SKM-1 (cell line): Measurements from ENCODE around the gene TTLL10.

Source experiments
- DNase-seq: peaks from one replicate; lab custom pipeline; 2025; ENCODE audit not compliant: unreplicated experiment; lab: John Stamatoyannopoulos, UW

Gene TTLL10, protein sequence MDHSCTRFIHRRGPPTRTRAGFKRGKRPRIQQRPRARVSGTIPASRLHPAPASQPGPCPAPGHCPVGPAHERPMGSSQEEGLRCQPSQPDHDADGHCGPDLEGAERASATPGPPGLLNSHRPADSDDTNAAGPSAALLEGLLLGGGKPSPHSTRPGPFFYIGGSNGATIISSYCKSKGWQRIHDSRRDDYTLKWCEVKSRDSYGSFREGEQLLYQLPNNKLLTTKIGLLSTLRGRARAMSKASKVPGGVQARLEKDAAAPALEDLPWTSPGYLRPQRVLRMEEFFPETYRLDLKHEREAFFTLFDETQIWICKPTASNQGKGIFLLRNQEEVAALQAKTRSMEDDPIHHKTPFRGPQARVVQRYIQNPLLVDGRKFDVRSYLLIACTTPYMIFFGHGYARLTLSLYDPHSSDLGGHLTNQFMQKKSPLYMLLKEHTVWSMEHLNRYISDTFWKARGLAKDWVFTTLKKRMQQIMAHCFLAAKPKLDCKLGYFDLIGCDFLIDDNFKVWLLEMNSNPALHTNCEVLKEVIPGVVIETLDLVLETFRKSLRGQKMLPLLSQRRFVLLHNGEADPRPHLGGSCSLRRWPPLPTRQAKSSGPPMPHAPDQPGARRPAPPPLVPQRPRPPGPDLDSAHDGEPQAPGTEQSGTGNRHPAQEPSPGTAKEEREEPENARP

DNA sequence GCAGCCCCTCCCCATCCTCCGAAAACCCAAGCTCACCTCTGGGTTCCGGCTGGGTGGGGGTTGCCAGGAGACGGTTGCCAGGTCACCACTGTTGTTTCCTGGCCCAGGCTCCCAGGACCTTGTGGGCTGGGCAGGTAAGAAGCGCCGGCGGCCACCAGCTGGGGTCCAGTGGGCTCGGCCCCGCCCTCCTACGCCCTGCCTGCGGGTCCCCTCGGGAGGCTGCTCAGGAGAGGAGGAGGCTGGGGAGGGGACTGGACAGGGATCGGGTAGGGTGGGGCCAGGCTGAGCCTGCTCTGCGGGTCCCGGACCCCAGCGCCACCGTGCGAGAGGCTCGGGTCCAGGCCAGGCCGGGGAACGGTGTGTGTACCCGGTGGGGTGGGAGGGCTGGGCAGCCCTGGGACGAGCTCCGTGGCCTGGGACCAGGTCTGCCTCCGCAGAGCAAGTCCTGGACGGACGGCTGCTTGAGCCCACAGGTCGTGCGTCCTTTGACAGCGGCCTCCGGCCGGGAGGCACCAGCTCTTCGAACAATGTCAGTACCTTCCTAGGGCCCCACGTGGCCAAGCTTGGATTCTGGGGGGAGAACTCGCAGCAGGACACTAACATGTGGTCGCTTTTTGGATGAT, at the start of gene TTLL10:
TTLL10 (plus strand) TSS at position 88 of the 623 bp plus-strand sequence. CDS start 5,336 bp downstream, outside the sequence.
- no peak for DNase-seq

DNA sequence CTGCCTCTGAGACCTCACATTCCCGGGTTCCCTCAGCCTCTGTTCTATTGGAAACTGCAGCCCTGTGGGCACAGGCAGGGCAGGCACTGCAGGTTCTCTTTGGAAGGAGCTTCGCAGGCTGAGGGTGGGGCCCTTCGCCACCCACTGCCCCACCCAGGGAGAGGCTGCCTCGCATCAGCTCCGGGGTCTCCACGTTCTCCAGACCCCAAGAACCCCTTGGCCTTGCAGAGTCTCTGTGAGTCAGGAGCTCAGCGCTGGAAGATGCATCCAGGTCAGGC, 49.2 kb upstream of the TTLL10 start:
- DNase-seq = no peak

DNA sequence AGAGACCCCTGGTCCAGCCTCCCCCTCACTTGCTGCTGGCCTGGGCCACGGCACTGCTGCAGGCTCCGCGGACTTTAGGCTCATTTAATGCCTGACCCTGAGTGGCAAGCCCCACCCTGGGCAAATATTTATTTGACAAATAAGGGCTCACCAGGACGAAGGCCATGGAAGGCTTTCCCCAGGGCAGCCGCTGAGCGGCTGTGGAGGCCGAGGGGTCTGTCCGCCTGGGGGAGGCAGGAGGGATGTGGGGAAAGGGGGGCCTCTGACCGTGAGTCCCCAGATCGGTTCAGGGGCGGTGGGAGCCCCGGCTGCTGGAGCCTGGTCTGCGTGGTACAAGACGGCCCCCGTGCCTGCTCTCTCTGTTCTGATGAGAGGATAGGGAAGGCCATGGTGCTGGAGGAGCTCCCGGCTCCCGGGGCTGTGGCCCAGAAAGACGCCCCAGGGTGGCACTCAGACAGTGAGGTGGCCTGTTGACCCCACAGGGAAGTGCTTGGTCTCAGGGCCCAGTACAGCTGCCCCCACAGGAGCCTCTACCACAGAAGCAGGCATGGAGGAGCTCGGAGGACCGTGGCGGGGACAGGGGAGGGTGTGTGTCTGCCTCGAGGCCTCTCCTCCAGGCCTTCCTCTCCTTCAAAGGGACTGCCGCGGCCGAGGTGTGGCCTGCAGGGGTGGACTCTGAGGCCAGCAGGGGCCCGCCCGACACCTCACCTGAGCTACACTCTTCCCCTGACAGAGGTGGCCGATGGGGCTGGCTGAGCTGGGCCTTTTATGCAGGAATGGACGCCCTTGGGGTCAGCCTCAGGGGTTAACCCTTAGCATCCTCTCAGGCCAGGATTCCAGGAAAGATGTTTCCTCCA, 48.7 kb upstream of the TTLL10 start:
- DNase-seq = no peak

DNA sequence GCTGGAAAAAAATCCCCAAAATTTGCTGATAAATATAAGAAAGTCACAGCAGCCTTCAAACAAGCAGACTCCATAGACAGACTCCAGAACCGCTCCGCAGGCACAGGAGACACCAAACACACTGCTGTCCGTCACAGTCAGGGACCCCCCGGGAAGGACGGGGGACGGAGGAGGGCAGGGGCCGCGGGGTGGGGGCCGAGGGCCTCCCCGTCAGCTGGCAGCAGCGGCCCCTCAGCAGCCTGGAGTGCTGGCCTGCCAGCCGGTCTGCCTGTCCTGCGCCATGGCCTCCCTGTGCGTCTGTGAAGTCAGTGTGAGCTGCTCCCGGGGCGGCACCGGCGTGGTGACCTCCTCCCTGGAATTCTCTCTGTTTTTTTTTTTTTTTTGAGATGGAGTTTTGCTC, 47.7 kb upstream of the TTLL10 start:
- no peak for DNase-seq

DNA sequence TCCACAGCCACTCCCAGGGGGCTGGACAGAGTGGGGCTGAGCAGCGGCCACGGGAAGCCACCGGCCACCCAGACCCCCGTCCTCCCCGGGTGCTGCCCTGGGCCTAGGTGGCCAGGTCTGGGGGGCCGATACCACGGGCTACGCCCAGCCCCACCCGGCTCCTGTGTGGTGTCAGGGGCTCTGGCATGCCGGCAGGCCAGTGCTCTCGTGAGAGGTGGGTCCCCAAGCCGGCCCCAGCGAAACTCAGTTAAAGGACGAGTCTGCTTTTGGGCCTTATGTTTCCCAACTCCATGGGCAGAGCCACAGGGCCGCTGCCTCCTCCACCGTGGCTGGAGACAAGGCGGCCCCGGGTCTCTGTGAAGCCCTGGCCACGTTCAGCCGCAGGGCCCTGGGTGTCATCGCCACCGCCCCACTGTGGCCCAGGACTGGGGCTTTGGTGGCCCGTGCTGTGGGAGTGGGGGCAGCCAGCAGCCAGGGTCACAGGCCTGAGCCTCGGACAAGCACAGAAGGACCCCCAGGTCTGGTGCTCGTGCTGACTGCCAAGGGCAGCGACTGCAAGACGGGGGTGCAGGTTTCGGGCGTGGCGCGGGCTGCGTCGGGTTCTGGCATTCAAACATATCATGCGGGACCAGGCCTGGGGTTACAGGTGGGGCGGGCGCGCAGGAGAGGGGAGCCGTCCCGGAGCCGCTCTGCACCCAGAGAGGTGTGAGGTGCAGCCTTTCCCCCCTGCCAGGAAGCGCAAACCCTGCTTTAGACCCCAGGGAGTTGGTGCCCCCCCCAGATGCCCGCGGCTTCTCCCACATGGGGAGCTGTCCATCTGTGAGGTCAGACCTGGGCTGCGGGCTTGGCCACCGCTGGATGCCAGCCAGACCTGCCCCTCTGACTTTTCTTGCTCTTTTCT, 45.9 kb upstream of the TTLL10 start:
- no peak for DNase-seq

DNA sequence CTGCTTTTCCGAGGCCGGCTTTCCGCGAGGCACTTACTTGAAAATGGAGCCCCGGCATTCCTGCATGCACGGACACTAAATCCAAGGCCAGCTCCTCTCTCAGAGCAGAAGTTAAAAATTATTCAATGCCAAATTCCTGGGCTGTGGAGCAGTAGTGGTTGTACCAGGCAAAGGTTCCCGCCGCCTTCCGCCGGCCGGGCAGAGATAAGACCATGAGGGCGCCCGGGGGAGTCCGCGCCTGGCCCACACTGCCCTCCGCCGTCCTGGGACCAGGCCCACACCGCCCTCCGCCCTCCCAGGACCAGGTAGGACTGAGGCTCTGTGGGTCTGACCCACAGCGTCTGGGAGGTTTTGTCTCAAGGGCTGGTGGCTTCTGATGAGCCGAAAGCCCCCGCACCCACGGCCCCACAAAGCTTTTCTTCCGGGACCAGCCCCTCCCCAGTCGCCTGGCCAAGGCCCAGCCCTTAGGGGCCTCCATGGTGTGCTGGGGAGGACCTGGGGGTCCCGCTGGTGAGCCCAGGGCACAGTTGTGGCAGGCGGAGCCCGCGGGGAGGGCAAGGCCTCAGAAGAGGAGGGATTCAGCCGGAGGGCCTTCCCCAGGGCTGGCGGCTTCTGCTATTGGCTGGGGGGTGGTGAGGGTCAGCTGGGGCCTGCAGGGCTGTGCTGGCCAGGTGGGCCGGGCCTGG, 45.1 kb upstream of the TTLL10 start:
- no peak for DNase-seq

DNA sequence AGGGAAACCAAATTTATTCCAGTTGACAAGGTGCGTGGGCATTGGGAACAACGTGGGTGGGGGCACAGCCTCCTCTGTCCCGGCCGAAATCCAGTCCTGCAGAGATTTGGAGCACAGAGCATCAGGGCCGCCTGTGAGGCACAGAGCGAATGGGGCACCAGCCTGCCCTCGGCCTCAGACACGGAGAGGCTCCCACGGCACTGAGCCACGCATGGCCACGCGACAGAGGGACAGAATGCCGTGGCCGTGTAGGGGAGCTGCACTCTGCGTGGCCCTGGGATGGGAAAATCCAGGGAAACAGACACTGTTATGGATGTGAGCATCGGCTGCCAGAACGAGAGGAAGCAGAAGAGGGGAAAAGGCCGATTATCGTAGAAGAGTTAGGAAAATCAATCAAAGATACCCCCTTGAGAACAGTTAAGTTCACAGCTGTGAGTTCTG, 44.3 kb upstream of the TTLL10 start:
- DNase-seq = no peak

DNA sequence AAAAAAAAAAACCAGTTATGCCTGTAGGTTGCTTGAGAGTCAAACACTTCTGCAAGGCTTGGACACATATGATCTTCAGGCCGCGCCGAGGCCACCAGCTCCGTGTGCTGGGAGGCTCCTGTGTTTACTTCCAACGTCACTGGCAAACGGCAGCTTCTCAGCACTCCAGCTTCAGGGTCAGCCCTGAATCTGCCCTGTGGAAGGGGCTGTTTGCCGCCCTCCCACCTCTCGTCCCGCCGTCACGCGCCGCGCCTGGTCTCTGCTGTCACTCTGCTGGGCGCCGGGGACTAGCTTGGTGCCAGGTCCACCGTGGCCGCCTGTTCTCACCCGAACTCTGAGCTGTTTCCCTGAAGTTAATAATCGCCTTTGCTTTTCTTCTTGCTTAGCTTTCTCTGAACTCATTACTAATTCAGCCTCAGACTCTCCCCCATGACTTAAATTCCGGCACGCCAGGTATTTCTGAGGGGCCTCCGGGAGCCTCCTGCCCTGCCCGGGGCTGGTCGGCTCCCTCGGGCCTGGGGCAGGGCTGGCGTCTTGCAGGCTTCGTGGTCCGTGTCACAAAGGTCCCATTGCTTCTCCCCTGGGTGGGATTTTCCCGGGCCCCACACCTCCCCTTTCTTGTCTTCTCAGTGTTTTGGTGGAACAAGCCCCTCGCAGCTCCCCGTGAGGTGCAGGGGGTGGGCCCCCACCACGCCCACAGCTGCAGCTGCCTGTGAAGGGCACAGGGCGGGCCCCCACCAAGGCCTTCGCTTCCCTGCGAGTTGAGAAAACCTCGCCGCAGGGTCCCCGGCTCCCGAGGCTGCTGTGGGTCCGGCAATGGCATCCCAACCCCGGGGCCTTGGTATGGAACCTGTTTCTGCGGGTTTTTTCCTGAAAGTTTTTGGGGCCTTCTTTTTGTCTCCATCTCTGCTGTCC, 43.2 kb upstream of the TTLL10 start:
- DNase-seq = no peak

DNA sequence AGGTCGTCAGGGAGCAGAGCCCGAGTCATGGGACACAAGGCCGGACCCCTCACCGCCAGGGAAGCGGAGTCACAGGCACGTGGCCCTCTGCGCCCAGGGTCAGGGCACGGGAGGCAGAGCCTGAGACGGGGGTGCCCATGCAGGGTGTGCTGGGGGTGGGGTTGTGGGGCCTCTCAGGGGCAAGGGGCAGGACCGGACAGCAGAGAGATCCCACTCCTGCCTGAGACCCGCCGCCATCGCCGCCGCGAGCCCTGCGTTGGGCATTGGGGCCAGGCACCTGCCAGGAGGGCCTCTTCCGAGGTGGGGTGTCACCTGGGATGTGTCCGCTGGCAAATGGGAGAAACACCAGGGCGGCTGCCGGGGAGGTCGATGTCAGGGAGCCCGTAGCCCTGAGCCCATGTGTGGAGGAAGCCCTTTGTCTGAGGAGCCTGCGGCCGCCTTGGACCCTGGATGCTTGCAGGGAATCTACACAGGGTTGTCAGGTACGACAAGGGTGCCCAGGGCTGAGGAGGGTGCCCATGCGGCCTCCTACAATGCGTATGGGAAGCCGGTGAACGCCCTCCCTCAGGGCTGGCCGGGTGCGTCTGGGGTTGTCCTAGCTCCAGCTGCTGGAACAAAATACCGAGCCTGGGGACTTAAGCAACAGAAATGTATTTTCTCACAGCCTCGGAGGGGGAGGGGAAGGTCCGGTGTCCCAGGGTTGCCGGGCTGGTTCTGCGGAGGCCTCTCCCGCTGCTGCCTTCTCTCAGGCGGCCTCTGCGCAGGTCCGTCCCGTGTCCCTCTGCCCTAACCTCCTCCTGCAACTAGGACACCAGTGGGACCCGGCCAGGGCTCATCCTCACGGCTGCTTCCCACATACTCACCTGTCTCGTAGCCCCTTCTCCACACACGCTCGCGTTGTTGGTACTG, 41.4 kb upstream of the TTLL10 start:
- no peak for DNase-seq

DNA sequence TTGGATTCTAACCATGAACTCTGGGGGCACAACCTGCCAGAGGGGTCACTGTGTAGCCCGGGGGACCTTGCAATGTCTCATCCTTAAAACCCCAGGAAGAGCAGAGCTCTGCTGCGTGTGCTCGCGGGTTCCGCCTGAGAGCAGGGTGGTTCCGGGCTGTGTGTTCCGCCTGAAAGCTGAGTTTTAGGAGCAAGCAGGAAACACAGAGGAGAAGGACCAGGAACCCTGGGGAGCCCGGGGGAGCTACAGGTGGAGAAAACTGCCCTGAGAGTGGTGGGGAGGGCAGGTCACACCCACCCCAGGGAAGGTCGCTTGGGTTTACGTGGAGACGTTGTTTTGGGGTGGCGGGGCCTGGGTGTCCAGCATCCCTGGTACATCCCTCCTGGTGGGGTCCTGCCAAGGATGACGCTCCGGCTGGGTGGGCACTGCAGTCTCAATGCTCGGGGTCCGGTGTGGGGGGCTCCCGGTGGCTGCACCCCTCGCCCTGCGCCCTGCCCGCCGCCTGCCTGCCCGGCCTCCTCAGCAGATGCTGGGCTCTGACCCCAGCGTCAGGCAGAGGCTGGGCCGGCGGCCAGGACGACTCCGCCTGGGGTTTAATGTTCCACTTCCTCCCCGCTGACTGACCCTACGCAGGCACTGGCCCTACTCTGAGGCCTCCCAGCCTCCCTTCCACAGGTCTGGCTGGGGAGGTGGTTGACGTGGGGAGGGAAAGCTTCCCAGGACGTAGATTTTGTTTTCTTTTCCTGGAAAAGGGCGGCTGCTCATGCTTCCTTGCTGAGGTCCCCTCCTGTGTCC, 40.5 kb upstream of the TTLL10 start:
- no peak for DNase-seq

DNA sequence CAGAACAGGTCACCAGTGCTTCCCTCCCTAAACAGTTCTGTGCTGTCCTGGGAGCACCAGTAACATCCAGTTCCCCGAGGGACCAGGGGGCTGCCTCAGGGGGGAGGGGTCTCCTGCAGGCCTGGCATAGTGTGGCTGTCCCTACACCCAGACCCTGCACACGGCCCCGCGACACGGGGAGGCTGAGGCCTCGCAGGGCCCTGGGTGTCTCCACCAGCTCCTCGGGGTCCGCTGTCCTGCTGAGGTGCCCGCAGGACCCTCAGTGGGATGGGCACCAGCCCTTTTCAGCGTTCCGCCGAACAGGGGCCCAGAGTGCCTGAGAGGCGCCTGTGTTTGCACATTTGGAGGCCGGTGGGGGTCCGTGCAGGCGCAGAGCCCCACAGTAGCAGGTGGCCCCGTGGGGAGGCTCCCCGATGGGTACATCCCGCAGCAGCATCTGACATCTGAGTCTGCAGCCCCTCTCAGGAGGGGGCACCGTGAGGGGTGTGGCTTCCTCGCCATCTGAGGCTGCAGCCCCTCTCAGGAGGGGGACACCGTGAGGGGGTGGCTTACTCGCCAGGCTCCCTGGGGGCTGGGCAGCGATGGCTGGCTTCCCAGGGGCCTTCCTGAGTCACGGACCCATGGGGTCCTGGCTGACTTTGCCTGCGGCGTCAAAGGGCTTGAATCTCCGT, 39.2 kb upstream of the TTLL10 start:
- no peak for DNase-seq

DNA sequence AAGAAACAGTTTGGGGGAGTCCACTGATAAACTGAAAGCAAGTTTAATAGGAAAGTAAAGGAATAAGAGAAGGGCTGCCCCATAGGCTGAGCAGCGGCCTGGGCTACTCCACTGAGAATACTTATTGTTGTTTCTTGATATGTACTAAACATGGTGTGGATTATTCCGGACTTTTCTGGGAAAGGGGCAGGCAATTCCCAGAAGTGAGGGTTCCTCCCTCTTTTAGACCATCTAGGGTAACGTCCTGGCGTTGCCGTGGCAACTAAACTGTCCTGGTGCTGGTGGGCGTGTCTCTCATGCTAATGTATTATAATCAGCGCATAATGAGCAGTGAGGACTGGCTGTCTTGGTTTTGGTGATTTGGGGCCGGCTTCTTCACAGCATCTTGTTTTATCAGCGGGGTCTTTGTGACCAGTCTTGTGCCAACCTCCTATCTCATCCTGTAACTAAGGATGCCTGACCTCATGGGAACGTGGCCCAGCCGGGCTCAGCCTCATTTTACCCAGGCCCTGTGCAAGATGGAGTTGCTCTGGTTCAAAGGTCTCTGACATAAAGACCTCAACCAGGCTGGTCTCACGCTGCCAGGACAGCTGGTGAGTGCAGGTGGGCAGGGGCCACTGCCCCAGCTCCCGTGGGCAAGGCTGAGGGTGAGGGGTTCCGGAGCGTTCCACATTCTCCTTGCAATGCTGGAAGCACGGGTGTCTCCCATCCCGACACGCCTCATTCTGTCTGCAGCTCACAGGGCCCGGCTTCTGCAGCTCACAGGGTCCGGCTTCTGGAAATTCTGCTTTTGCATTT, 38.1 kb upstream of the TTLL10 start:
- no peak for DNase-seq

DNA sequence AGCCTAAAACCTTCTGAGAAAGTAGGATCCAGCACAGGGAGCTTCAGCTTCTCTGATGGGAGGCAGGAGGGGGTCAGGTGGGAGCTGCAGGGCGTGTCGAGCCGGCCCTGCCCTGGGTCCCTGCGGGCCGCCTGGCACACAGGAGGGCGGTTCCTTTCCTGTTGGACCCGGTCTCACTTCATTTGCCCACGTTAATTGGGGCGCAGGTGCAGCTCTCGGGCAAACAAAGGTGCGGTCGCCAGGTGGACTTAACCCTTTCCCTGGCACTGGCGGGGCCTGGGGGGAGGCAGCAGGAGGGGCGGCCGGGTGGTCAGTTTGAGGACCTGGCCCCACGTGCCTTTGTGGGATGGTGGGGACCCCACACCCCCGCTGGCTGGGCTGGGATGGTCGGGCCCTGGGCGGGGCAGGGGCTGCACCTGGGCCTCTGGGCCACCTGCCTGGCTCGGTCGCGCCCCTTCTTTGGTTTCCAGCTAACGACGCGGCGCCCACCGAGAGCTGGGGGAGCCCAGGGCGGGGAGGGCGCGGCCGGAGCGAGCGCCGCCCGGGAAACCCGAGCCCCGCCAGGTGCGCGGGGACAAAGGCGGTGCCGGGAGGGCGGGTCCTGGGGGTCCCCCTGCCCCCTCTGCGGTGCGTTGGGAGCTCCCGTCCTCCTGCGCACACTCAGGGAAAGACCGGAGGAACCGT, 37.0 kb upstream of the TTLL10 start:
- DNase-seq = no peak

DNA sequence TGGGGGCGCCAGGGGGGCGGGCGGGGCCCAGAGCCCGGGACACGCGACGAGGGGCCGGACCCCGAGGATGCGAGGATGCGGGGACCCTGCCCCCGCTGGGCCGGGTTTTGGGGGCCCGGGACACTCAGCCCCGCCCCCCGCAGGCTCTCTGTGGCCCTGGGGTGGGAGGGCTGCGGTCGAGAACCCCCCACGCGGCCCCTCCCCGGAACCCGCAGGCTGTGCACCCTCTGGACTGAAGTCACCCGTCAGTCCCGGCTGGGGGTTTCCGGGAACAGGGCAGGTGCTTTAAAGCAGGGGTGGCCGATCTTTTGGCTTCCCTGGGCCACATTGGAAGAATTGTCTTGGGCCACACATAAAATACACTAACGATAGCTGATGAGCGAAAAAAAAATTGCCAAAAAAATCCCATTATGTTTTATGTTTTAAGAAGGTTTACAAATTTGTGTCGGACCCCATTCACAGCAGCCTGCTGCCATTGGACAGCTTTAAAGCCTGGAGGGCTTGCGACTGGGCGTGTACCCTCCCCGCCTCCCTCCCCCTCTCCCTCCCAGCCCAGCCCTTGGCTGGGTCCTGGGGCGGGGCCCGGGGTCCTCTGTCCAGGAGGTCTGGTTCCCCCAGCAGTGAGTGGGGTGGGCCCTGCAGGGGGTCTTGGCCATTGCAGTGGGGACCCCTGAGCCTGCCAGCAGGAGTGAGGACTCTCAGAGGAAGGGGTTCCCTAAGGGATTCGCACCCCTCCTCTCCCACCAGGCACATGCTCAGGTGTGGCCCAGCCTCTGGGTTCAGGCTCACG, 36.2 kb upstream of the TTLL10 start:
- DNase-seq = no peak
